ENCODE measurements around the gene KDM4C. TPM values are rescaled to one million over a fixed set of nuclear protein-coding genes. Genes with fewer than 3 reads are reported as not detected.
A peak's percentile ranks its signal among the peaks of the same experiment; 100 is the strongest.

Gene KDM4C
- total and polyA plus RNA-seq, 2 of the 4 experiments (the other 2 are of a cell fraction) = 11.8 to 23.8 TPM

GRCh38 chr9:6779417-6780241, 21.9 kb downstream of the KDM4C start:
- no peak overlapping the region for H4K8ac ChIP-seq (ENCODE audit: low read depth in 2 of 2, low read length in 2 of 2)
- H3K4me1 ChIP-seq (ENCODE audit: control insufficient read depth, insufficient read depth, low read length) = peaks cover 9% of the 10 kb centered on the region
- WGBS, 2 experiments (ENCODE audit: extremely low coverage in 2 of 2, insufficient read length in 1 of 2) = no CpG with 5 or more reads among the region's 3 CpGs
- H3K56ac ChIP-seq (ENCODE audit: extremely low read depth, insufficient read depth, low read length) = no peak overlapping the region
- in situ Hi-C loops (cut with MboI; ENCODE audit: low sequenced_read_pairs) (no loop called here), dilution Hi-C loops (cut with HindIII; ENCODE audit: low sequenced_read_pairs, unreplicated experiment) (no loop called here), intact Hi-C loops (cut with micrococcal nuclease) (no loop called here)
- H3K14ac ChIP-seq (replicated peaks; ENCODE audit: low read depth, low read length) = no peak overlapping the region
- CTCF ChIA-PET = no interaction called here
- H3K27me3 ChIP-seq (ENCODE audit: control insufficient read depth, insufficient read depth, low read length) = no peaks in the 10 kb centered on the region
- POLR2A ChIA-PET (ENCODE audit: unreplicated experiment) = interaction anchor here (1.1 kb wide), 1 partner anchor 22 kb away, joined by 4 read pairs; the partner anchor contains the start of gene KDM4C
- no peaks in the 10 kb centered on the region for H3K9me3 ChIP-seq (ENCODE audit: control insufficient read depth, insufficient read depth, low read length)
- no peak overlapping the region for H3K18ac ChIP-seq (ENCODE audit: low read depth, low read length)
- H3K9ac ChIP-seq (ENCODE audit: low read depth, low read length) = no peak overlapping the region
- no peak overlapping the region for H2AFZ ChIP-seq (replicated peaks; ENCODE audit: low read length, poor library complexity)
- peak overlapping the region; percentile 17; the same call in 1 of the 2 replicates for H3K4me2 ChIP-seq (ENCODE audit: low read depth, low read length)
- H4K5ac ChIP-seq (ENCODE audit: low read depth, low read length) = no peak overlapping the region
- TF ChIP-seq FOS (IDR thresholded peaks at IDR 0.05; ENCODE audit: low read depth, low read length) (0 out of 2 replicates have a peak, but pooled peaks have one; percentile 28), BHLHE40 (IDR thresholded peaks at IDR 0.05; ENCODE audit: low read depth, low read length) (peak; percentile 30; the same call in 1 of the 2 replicates), CEBPB (IDR thresholded peaks at IDR 0.05; ENCODE audit: low read depth, low read length) (no peak), POLR2A (IDR thresholded peaks at IDR 0.05; ENCODE audit: low read depth, low read length) (no peak), MAZ (IDR thresholded peaks at IDR 0.05; ENCODE audit: borderline replicate concordance, low read depth, low read length) (no peak), NFE2L2 (IDR thresholded peaks at IDR 0.05; ENCODE audit: low read depth, low read length) (no peak), RFX5 (IDR thresholded peaks at IDR 0.05; ENCODE audit: low read depth, low read length) (no peak), MXI1 (IDR thresholded peaks at IDR 0.05; ENCODE audit: borderline replicate concordance, low read depth, low read length) (no peak), CTCF (conservative IDR thresholded peaks at IDR 0.05; ENCODE audit: low read depth, low read length) (no peak), SMC3 (IDR thresholded peaks at IDR 0.05; ENCODE audit: low read depth, low read length) (no peak)
- TF ChIP-seq, protein P1, sequence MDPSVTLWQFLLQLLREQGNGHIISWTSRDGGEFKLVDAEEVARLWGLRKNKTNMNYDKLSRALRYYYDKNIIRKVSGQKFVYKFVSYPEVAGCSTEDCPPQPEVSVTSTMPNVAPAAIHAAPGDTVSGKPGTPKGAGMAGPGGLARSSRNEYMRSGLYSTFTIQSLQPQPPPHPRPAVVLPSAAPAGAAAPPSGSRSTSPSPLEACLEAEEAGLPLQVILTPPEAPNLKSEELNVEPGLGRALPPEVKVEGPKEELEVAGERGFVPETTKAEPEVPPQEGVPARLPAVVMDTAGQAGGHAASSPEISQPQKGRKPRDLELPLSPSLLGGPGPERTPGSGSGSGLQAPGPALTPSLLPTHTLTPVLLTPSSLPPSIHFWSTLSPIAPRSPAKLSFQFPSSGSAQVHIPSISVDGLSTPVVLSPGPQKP (IDR thresholded peaks at IDR 0.05; ENCODE audit: borderline replicate concordance, low read depth, low read length) = no peak
- H2AK9ac ChIP-seq (replicated peaks; ENCODE audit: low read depth, low read length, poor library complexity) = no peak overlapping the region
- H3K27ac ChIP-seq (ENCODE audit: insufficient read depth, low read length) = no peak overlapping the region
- H3K79me1 ChIP-seq (ENCODE audit: low read depth in 1 of 2, low read length in 2 of 2) = peaks cover 37 to 42% of the 10 kb centered on the region in 2 experiments
- H2BK15ac ChIP-seq (ENCODE audit: low read depth, low read length) = no peak overlapping the region; the same call in 2 of the 3 replicates
- DNase-seq (peak; percentile 73), ATAC-seq (ENCODE audit: low read depth) (peak; percentile 93)
- H4K91ac ChIP-seq (ENCODE audit: insufficient read depth, low read depth, low read length) = no peak overlapping the region
- H2BK120ac ChIP-seq (ENCODE audit: low read depth, low read length) = no peak overlapping the region
- H2AK5ac ChIP-seq (ENCODE audit: low read depth, low read length) = no peak overlapping the region
- H2BK5ac ChIP-seq (ENCODE audit: low read depth, low read length, poor library complexity, severe bottlenecking) = no peak overlapping the region
- H2BK20ac ChIP-seq (ENCODE audit: low read depth, low read length) = no peak overlapping the region
- H3K4ac ChIP-seq (ENCODE audit: low read depth, low read length) = no peak overlapping the region
- H3K23ac ChIP-seq (ENCODE audit: low read depth, low read length) = 0 out of 2 replicates have a peak overlapping the region, but pooled peaks have one; percentile 24
- no peak overlapping the region for H3K4me3 ChIP-seq (ENCODE audit: insufficient read depth, low read depth, low read length)
- no peaks in the 10 kb centered on the region for H3K36me3 ChIP-seq (ENCODE audit: control insufficient read depth, insufficient read depth, low read length)
- H3K9me1 ChIP-seq (ENCODE audit: insufficient read depth, low read length) = peaks cover 9% of the 10 kb centered on the region
- H4K20me1 ChIP-seq (ENCODE audit: insufficient read depth, low read length) = peaks cover 13% of the 10 kb centered on the region
- BruUV-seq (replicated peaks) = no TSS peak
